Left hindlimb (tissue), 1 donor: Measurements from ENCODE around the gene RNF214.
"Not testable (repeated sequence)": the region's sequence is repeated elsewhere in the genome, so short reads cannot be mapped to it uniquely, and the experiment has no call there.

Experiments used
- DNase-seq: peaks from one replicate; pipeline ENCODE4 v3.0.0-alpha.2; 2018

RNF214 gene

GRCh38 chr11:117198613-117199012 is 33.9 kb upstream of the RNF214 start:
- DNase-seq = no peak

- peak; percentile 88 for DNase-seq
These were observed 33.2 kb upstream of the RNF214 start, which contains the start of gene TAGLN for GRCh38 chr11:117199053-117199915. TAGLN (plus strand) TSS chr11:117199370; CDS start chr11:117203014, 3,644 bp downstream.

GRCh38 chr11:117199916-117200812 is 32.3 kb upstream of the RNF214 start:
- peak; percentile 38 for DNase-seq

GRCh38 chr11:117200813-117201657 is 31.4 kb upstream of the RNF214 start:
- peak; percentile 33 for DNase-seq

GRCh38 chr11:117201658-117202305 is 30.7 kb upstream of the RNF214 start:
- peak; percentile 41 for DNase-seq

GRCh38 chr11:117202386-117203068 is 29.9 kb upstream of the RNF214 start:
- no peak for DNase-seq

- no peak for DNase-seq
These were observed 29.4 kb upstream of the RNF214 start for GRCh38 chr11:117203069-117203407.

- no peak for DNase-seq
These were observed 28.0 kb upstream of the RNF214 start for GRCh38 chr11:117204283-117205080.

- DNase-seq = no peak
These were observed 27.2 kb upstream of the RNF214 start for GRCh38 chr11:117205211-117205818.

GRCh38 chr11:117206111-117206510 is 26.4 kb upstream of the RNF214 start:
- not testable (repeated sequence) for DNase-seq

GRCh38 chr11:117206859-117207258 is 25.6 kb upstream of the RNF214 start:
- DNase-seq = not testable (repeated sequence)

GRCh38 chr11:117207481-117207880 is 25.0 kb upstream of the RNF214 start:
- not testable (repeated sequence) for DNase-seq

- DNase-seq = not testable (repeated sequence)
These were observed 23.8 kb upstream of the RNF214 start for GRCh38 chr11:117208710-117209109.

GRCh38 chr11:117209351-117210125 is 22.9 kb upstream of the RNF214 start:
- not testable (repeated sequence) for DNase-seq

- DNase-seq = no peak
These were observed 21.9 kb upstream of the RNF214 start for GRCh38 chr11:117210620-117211019.

- DNase-seq = no peak
These were observed 19.6 kb upstream of the RNF214 start for GRCh38 chr11:117212697-117213355.

GRCh38 chr11:117214404-117215110 is 17.9 kb upstream of the RNF214 start:
- no peak for DNase-seq
